Glutamatergic neuron (in vitro differentiated cells): ENCODE data around the gene PLA2G15. TPM values are rescaled to one million over a fixed set of nuclear protein-coding genes. Genes with fewer than 3 reads are reported as not detected.

Source experiments
- DNase-seq: peaks from one replicate; pipeline ENCODE4 v3.0.0; 2022
- H3K27ac Mint-ChIP-seq: one replicate; pipeline ENCODE4 v1.8.0; 2020; ENCODE audit warnings: mild to moderate bottlenecking, mixed read lengths, inconsistent platforms; ENCODE audit not compliant: unreplicated experiment
- H3K27me3 Mint-ChIP-seq: one replicate; pipeline ENCODE4 v1.8.0; 2020; ENCODE audit warnings: mild to moderate bottlenecking, moderate library complexity, mixed read lengths, inconsistent platforms; ENCODE audit not compliant: unreplicated experiment
- H3K36me3 Mint-ChIP-seq: one replicate; pipeline ENCODE4 v1.8.0; 2020; ENCODE audit warnings: mild to moderate bottlenecking, mixed read lengths, inconsistent platforms; ENCODE audit not compliant: unreplicated experiment
- H3K4me1 Mint-ChIP-seq: one replicate; pipeline ENCODE4 v1.8.0; 2020; ENCODE audit warnings: mild to moderate bottlenecking, low read depth, mixed read lengths, inconsistent platforms; ENCODE audit not compliant: unreplicated experiment
- H3K4me3 Mint-ChIP-seq: one replicate; pipeline ENCODE4 v1.8.0; 2020; ENCODE audit warnings: mild to moderate bottlenecking, mixed read lengths, inconsistent platforms; ENCODE audit not compliant: unreplicated experiment
- H3K9me3 Mint-ChIP-seq: one replicate; pipeline ENCODE4 v1.8.0; 2020; ENCODE audit warnings: mild to moderate bottlenecking, moderate library complexity, mixed read lengths, inconsistent platforms; ENCODE audit not compliant: unreplicated experiment
- total RNA-seq: library from RNA; stranded (reverse); fragmentation: NEBNext Ultra II Directional; extraction: Animal tissue kit (Norgen Biotek cat#: 25700); gene quantifications from one replicate; pipeline ENCODE4 v1.2.1, GENCODE V29; 2021; ENCODE audit not compliant: unreplicated experiment
- TF ChIP-seq, protein P1 (sequence below): fragments of 200-600 bp; sonication (generic); IDR thresholded peaks from one replicate; pipeline ENCODE4 v1.5.0; 2021; ENCODE audit not compliant: partially characterized antibody, unreplicated experiment

The PLA2G15 gene
- total RNA-seq, 1 donor from 2014 or later, result 11.9 TPM

DNA sequence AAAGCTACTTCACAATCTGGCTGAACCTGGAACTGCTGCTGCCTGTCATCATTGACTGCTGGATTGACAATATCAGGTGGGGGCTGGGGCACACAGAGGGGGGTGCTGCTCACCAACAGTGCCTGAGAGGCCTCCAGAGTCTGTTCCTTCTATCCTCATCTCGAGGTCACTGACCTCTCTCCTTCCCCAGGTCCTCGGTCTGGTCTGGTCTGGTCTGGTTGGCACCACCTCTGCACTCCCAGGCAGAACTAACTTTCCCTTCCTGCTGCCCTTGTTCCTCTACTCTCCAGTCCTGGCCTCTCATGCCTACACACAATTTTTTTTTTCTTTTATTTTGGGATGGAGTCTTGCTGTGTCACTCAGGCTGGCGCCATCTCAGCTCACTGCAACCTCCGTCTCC is 4.2 kb downstream of the PLA2G15 start:
- H3K4me3 Mint-ChIP-seq, result no peak overlapping the region

DNA sequence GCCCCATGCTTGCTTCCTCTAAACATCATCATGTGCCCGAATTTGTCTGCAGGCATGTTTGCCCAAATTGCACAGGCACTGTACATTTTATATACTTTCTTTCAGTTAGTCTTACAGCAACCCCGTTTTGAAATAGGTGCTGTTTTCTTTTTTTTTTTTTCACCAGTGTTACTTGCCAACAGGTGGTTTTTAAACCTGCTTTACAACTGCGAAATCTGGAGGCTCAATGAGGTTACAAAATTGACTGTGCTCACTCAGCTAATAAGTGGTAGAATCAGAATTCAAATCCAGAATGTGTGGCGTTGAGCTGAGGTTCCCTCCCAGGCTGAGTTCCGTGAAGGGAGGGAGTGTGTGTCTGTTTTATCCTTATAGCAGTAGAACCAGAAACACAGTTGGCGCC is 5.8 kb downstream of the PLA2G15 start:
- Mint-ChIP-seq H3K9me3 (peaks cover 3% of the 10 kb centered on the region), H3K27me3 (peaks cover 2% of the 10 kb centered on the region), H3K4me1 (no peaks in the 10 kb centered on the region), H3K27ac (no peak overlapping the region), H3K4me3 (no peak overlapping the region), H3K36me3 (no peaks in the 10 kb centered on the region)
- TF ChIP-seq, protein P1, sequence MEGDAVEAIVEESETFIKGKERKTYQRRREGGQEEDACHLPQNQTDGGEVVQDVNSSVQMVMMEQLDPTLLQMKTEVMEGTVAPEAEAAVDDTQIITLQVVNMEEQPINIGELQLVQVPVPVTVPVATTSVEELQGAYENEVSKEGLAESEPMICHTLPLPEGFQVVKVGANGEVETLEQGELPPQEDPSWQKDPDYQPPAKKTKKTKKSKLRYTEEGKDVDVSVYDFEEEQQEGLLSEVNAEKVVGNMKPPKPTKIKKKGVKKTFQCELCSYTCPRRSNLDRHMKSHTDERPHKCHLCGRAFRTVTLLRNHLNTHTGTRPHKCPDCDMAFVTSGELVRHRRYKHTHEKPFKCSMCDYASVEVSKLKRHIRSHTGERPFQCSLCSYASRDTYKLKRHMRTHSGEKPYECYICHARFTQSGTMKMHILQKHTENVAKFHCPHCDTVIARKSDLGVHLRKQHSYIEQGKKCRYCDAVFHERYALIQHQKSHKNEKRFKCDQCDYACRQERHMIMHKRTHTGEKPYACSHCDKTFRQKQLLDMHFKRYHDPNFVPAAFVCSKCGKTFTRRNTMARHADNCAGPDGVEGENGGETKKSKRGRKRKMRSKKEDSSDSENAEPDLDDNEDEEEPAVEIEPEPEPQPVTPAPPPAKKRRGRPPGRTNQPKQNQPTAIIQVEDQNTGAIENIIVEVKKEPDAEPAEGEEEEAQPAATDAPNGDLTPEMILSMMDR, result no peak
- DNase-seq, result no peak

More for the DNA sequence above, 4.2 kb downstream of the PLA2G15 start:
- Mint-ChIP-seq H3K27ac (no peak overlapping the region), H3K4me1 (peaks cover 2% of the 10 kb centered on the region), H3K9me3 (peaks cover 6% of the 10 kb centered on the region), H3K36me3 (no peaks in the 10 kb centered on the region), H3K27me3 (peaks cover 7% of the 10 kb centered on the region)
- no peak for DNase-seq
- TF ChIP-seq, protein P1, result no peak

DNA sequence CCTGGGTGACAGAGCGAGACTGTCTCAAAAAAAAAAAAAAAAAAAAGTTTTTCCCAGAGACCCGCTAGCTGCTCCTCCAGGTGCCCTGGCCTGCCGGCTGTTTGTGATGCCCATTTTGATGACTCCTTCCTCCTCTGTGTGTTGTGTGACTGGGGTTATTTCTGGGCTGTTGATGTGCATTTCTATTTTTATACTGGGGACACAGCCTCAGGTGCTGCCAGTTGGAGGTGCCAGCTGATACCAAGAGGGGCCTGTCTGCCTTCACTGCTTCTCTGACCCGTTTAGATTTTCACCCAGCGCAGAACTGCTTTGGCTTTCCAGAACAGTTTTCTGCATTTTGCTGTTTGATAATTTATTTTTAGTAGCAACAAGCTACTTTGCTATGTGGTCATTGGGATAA is 6.7 kb downstream of the PLA2G15 start:
- Mint-ChIP-seq H3K9me3 (no peaks in the 10 kb centered on the region), H3K27ac (no peak overlapping the region), H3K4me1 (no peaks in the 10 kb centered on the region), H3K27me3 (peaks cover 2% of the 10 kb centered on the region), H3K36me3 (no peaks in the 10 kb centered on the region), H3K4me3 (no peak overlapping the region)
- no peak for DNase-seq
- TF ChIP-seq, protein P1, result no peak

DNA sequence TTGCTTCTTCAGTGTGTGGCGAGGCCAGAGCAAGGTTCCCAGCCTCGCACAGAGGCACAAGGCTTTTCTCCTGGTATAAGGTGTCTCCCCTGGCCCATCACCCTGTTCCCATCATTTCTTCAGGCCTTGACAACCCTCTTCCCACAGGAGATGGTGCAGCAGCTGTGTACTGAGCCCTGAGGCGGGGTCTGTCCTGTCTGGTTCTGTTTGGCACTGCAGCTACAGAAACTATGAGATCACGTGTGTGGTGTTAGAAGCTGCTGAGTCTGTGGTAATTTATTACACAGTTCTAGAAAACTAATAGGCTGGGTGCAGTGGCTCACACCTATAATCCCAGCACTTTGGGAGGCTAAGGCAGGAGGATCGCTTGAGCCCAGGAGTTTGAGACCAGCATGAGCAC is 7.2 kb downstream of the PLA2G15 start:
- Mint-ChIP-seq H3K27me3 (peaks cover 2% of the 10 kb centered on the region), H3K9me3 (no peaks in the 10 kb centered on the region), H3K4me3 (no peak overlapping the region), H3K4me1 (no peaks in the 10 kb centered on the region), H3K27ac (no peak overlapping the region), H3K36me3 (no peaks in the 10 kb centered on the region)
- no peak for DNase-seq
- TF ChIP-seq, protein P1, result no peak

DNA sequence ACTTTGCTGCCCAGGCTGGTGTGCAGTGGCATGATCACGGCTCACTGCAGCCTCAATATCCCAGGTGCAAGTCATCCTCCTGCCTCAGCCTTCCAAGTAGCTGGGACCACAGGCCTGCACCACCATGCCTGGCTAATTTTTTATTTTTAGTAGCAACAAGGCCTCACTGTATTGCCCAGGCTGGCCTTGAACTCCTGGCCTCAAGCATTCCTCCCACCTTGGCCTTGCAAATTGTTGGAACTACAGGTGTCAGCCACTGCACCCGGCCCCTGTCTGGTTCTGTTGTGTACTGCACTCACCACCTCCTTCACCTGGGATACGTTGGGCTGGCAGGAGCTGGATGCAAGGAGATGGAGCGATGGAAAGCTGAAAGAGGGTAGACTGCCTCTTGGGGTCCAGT is 8.5 kb downstream of the PLA2G15 start:
- H3K4me1 Mint-ChIP-seq, result no peaks in the 10 kb centered on the region
- DNase-seq, result no peak
- no peak overlapping the region for H3K4me3 Mint-ChIP-seq
- peaks cover 2% of the 10 kb centered on the region for H3K27me3 Mint-ChIP-seq
- H3K9me3 Mint-ChIP-seq, result no peaks in the 10 kb centered on the region
- no peaks in the 10 kb centered on the region for H3K36me3 Mint-ChIP-seq
- TF ChIP-seq, protein P1, result no peak
- H3K27ac Mint-ChIP-seq, result no peak overlapping the region
